ENCODE results near the gene RNF166.

- TF ChIP-seq, protein P1, sequence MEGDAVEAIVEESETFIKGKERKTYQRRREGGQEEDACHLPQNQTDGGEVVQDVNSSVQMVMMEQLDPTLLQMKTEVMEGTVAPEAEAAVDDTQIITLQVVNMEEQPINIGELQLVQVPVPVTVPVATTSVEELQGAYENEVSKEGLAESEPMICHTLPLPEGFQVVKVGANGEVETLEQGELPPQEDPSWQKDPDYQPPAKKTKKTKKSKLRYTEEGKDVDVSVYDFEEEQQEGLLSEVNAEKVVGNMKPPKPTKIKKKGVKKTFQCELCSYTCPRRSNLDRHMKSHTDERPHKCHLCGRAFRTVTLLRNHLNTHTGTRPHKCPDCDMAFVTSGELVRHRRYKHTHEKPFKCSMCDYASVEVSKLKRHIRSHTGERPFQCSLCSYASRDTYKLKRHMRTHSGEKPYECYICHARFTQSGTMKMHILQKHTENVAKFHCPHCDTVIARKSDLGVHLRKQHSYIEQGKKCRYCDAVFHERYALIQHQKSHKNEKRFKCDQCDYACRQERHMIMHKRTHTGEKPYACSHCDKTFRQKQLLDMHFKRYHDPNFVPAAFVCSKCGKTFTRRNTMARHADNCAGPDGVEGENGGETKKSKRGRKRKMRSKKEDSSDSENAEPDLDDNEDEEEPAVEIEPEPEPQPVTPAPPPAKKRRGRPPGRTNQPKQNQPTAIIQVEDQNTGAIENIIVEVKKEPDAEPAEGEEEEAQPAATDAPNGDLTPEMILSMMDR (conservative IDR thresholded peaks at IDR 0.05 in 1 of 2, IDR thresholded peaks at IDR 0.05 in 1 of 2; ENCODE audit: low read depth in 1 of 2, low read length in 2 of 2): no peak
- no peak for TF ChIP-seq EZH2 (IDR thresholded peaks at IDR 0.05; ENCODE audit: low read length, missing control alignments)
These were observed 42.2 kb upstream of the RNF166 start for GRCh38 chr16:88748364-88748763.
